GM12878 (cell line): ENCODE results near the gene ZNF646. TPM values are rescaled to one million over a fixed set of nuclear protein-coding genes. Genes with fewer than 3 reads are reported as not detected.

ENCODE experiments used
- BACH1 ChIP-seq: fragments of 450-650 bp; IDR thresholded peaks from 2 replicates; pipeline ENCODE4 v1.6.1; 2017; ENCODE audit warnings: mild to moderate bottlenecking, borderline replicate concordance
- BMI1 ChIP-seq: fragments of 450-650 bp; IDR thresholded peaks from 2 replicates; pipeline ENCODE4 v1.6.1; 2016; ENCODE audit warnings: mild to moderate bottlenecking, moderate library complexity, borderline replicate concordance
- CBFB ChIP-seq: IDR thresholded peaks from 2 replicates; pipeline ENCODE4 v1.6.1; 2016; ENCODE audit warnings: antibody characterized with exemption, low read depth
- CHD2 ChIP-seq: IDR thresholded peaks from 2 replicates; pipeline ENCODE4 v1.6.1; 2011; ENCODE audit warnings: low read depth, low read length, improper control_type of control experiment, borderline replicate concordance
- EP300 ChIP-seq, 2 experiments: fragments of 150-350 bp in 1 of 2; IDR thresholded peaks; 2 replicates each; pipeline ENCODE4 v1.6.1; 2011 to 2012; ENCODE audit warnings: low read depth in 2 of 2, low read length in 2 of 2, borderline replicate concordance in 1 of 2, improper control_type of control experiment in 1 of 2, inconsistent platforms in 1 of 2; ENCODE audit not compliant: control insufficient read depth in 1 of 2
- HDAC6 ChIP-seq: fragments of 200-600 bp; sonication (generic); IDR thresholded peaks from one replicate; pipeline ENCODE4 v1.8.0; 2017; ENCODE audit warnings: antibody characterized with exemption; ENCODE audit not compliant: unreplicated experiment
- LARP7 ChIP-seq: fragments of 450-650 bp; IDR thresholded peaks from 2 replicates; pipeline ENCODE4 v1.6.1; 2017; ENCODE audit warnings: mild to moderate bottlenecking
- NRF1 ChIP-seq: conservative IDR thresholded peaks from 2 replicates; pipeline ENCODE4 v1.6.1; 2011; ENCODE audit warnings: mild to moderate bottlenecking, low read depth, low read length, improper control_type of control experiment
- PAX8 ChIP-seq: fragments of 450-650 bp; IDR thresholded peaks from 2 replicates; pipeline ENCODE4 v1.6.1; 2017; ENCODE audit warnings: mild to moderate bottlenecking, moderate library complexity
- POLR2A ChIP-seq: IDR thresholded peaks from 2 replicates; pipeline ENCODE4 v1.6.1; 2011; ENCODE audit warnings: low read depth, mild to moderate bottlenecking, low read length
- POLR2AphosphoS2 ChIP-seq: IDR thresholded peaks from 2 replicates; pipeline ENCODE4 v1.6.1; 2011; ENCODE audit warnings: low read depth, mild to moderate bottlenecking, low read length, improper control_type of control experiment, moderate library complexity
- SMAD5 ChIP-seq: IDR thresholded peaks from 2 replicates; pipeline ENCODE4 v1.6.1; 2016; ENCODE audit warnings: antibody characterized with exemption, low read depth
- SREBF1 ChIP-seq: IDR thresholded peaks from 2 replicates; pipeline ENCODE4 v1.6.1; 2012; ENCODE audit warnings: mild to moderate bottlenecking, low read length
- SRF ChIP-seq, 2 experiments: IDR thresholded peaks; 2 replicates each; pipeline ENCODE4 v1.6.1; 2011; ENCODE audit warnings: low read depth in 2 of 2, low read length in 2 of 2, mild to moderate bottlenecking in 1 of 2, moderate library complexity in 1 of 2
- TCF7 ChIP-seq: IDR thresholded peaks from 2 replicates; pipeline ENCODE4 v1.6.1; 2014; ENCODE audit warnings: antibody characterized with exemption, borderline replicate concordance
- ZNF274 ChIP-seq: IDR thresholded peaks from one replicate; pipeline ENCODE4 v1.8.0; 2011; ENCODE audit not compliant: insufficient read length, insufficient read depth
- ZNF384 ChIP-seq: IDR thresholded peaks from 2 replicates; pipeline ENCODE4 v1.6.1; 2012; ENCODE audit warnings: low read depth, mild to moderate bottlenecking, low read length, improper control_type of control experiment, borderline replicate concordance
- ZSCAN29 ChIP-seq: fragments of 450-650 bp; IDR thresholded peaks from 2 replicates; pipeline ENCODE4 v1.6.1; 2017; ENCODE audit warnings: mild to moderate bottlenecking, moderate library complexity
- polyA plus RNA-seq, 11 experiments: library from polyadenylated mRNA; depleted of rRNA in 4 of 11; unstranded in 6 of 11; stranded (reverse) in 5 of 11; fragments of >200 nt; fragmentation: Nextera tagmentation in 4 of 11; fragmentation: Illumina TruSeq in 1 of 11; extraction: Ambion mirVana in 4 of 11; extraction: Trizol in 1 of 11; gene quantifications; 1 replicate in 1 of 11; 2 replicates in 10 of 11; pipeline versions ENCODE4 v1.2.1 to v1.2.3, GENCODE V29; 2011 to 2016; ENCODE audit warnings: inconsistent platforms in 2 of 11, missing spikeins in 2 of 11, low read depth in 1 of 11
- total RNA-seq, 4 experiments: library from RNA; depleted of rRNA in 3 of 4; stranded (reverse); fragments of >200 nt in 3 of 4; fragmentation: Illumina TruSeq in 1 of 4; extraction: Trizol in 1 of 4; gene quantifications; 2 replicates each; pipeline versions ENCODE4 v1.2.1 to v1.2.3, GENCODE V29; 2013 to 2021
- TF ChIP-seq, protein P1 (sequence below): fragments of 450-650 bp; formaldehyde crosslinking; IDR thresholded peaks from 2 replicates; pipeline ENCODE4 v1.4.0; 2022; ENCODE audit warnings: mild to moderate bottlenecking, moderate library complexity
- TF ChIP-seq, protein P2 (sequence below): IDR thresholded peaks from 2 replicates; pipeline ENCODE4 v1.6.1; 2011; ENCODE audit warnings: mild to moderate bottlenecking, low read depth, low read length, moderate library complexity; ENCODE audit not compliant: insufficient replicate concordance
- TF ChIP-seq, protein P3 (sequence below): fragments of 450-650 bp; conservative IDR thresholded peaks from 2 replicates; pipeline ENCODE4 v1.6.1; 2017; ENCODE audit warnings: mild to moderate bottlenecking, moderate library complexity
- TF ChIP-seq, protein P4 (sequence below), 3 experiments: IDR thresholded peaks in 2 of 3; conservative IDR thresholded peaks in 1 of 3; 2 replicates each; pipeline ENCODE4 v1.5.1; 2011; ENCODE audit warnings: low read depth in 3 of 3, low read length in 3 of 3, mild to moderate bottlenecking in 3 of 3, control low read depth in 2 of 3, moderate library complexity in 2 of 3, inconsistent platforms in 1 of 3, mixed read lengths in 1 of 3; ENCODE audit not compliant: control insufficient read depth in 2 of 3, insufficient read depth in 1 of 3; ENCODE audit errors: extremely low read depth in 1 of 3

The ZNF646 gene
- total and polyA plus RNA-seq, 10 of the 15 experiments (the other 5 are each of a cell fraction or from before 2014, with no cell fraction given) = 0.10 to 21.8 (median 6.4) TPM

DNA sequence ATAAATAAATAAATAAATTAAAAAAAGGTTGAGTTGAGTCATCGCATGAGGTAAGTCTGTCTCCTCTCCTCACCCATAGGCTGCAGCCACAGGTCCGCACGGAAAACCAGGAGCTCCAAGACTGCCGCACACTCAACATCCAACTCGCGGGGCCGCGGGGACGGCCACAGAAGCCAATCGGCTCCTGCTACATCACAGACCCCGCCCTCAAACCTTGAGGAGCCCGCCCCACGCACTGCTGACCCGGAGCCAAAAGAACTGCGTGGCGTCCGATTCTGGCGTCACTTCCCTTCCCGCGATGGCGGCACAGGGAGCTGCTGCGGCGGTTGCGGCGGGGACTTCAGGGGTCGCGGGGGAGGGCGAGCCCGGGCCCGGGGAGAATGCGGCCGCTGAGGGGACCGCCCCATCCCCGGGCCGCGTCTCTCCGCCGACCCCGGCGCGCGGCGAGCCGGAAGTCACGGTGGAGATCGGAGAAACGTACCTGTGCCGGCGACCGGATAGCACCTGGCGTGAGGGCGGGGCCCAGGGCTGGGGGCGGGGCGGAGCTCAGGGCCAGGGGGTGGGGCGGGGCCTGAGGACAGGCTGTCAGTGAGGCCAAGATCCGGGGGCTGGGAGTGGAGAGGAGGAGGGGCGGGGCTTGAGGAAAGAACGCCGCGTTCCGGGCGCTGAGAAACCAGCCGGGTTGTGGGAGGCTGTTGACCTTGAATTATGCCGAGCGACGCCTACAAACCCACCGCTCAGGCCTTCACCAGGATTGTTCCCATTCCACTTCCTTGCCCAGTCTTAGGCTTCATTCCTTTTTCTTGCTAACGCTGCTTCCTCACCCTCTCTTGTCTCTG is 43.4 kb downstream of the ZNF646 start, which contains the start of gene KAT8 (continued):
- TF ChIP-seq, protein P1, sequence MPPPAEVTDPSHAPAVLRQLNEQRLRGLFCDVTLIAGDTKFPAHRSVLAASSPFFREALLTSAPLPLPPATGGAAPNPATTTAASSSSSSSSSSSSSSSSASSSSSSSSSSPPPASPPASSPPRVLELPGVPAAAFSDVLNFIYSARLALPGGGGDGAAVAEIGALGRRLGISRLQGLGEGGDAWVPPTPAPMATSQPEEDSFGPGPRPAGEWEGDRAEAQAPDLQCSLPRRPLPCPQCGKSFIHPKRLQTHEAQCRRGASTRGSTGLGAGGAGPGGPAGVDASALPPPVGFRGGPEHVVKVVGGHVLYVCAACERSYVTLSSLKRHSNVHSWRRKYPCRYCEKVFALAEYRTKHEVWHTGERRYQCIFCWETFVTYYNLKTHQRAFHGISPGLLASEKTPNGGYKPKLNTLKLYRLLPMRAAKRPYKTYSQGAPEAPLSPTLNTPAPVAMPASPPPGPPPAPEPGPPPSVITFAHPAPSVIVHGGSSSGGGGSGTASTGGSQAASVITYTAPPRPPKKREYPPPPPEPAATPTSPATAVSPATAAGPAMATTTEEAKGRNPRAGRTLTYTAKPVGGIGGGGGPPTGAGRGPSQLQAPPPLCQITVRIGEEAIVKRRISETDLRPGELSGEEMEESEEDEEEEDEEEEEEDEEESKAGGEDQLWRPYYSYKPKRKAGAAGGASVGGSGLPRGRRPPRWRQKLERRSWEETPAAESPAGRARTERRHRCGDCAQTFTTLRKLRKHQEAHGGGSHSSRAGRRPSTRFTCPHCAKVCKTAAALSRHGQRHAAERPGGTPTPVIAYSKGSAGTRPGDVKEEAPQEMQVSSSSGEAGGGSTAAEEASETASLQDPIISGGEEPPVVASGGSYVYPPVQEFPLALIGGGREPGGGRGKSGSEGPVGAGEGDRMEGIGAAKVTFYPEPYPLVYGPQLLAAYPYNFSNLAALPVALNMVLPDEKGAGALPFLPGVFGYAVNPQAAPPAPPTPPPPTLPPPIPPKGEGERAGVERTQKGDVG (CRISPR knock-in tag) = no peak
- TF ChIP-seq ZNF274 = no peak
- TF ChIP-seq LARP7 = peak; percentile 67
- TF ChIP-seq HDAC6 = no peak
- TF ChIP-seq ZNF384 = no peak
- TF ChIP-seq TCF7 = no peak
- TF ChIP-seq, protein P2, sequence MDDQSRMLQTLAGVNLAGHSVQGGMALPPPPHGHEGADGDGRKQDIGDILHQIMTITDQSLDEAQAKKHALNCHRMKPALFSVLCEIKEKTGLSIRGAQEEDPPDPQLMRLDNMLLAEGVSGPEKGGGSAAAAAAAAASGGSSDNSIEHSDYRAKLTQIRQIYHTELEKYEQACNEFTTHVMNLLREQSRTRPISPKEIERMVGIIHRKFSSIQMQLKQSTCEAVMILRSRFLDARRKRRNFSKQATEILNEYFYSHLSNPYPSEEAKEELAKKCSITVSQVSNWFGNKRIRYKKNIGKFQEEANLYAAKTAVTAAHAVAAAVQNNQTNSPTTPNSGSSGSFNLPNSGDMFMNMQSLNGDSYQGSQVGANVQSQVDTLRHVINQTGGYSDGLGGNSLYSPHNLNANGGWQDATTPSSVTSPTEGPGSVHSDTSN = peak; percentile 33
- TF ChIP-seq, protein P3, sequence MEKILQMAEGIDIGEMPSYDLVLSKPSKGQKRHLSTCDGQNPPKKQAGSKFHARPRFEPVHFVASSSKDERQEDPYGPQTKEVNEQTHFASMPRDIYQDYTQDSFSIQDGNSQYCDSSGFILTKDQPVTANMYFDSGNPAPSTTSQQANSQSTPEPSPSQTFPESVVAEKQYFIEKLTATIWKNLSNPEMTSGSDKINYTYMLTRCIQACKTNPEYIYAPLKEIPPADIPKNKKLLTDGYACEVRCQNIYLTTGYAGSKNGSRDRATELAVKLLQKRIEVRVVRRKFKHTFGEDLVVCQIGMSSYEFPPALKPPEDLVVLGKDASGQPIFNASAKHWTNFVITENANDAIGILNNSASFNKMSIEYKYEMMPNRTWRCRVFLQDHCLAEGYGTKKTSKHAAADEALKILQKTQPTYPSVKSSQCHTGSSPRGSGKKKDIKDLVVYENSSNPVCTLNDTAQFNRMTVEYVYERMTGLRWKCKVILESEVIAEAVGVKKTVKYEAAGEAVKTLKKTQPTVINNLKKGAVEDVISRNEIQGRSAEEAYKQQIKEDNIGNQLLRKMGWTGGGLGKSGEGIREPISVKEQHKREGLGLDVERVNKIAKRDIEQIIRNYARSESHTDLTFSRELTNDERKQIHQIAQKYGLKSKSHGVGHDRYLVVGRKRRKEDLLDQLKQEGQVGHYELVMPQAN = 0 out of 2 replicates have a peak, but pooled peaks have one; percentile 47
- TF ChIP-seq BMI1 = no peak
- TF ChIP-seq, protein P4, sequence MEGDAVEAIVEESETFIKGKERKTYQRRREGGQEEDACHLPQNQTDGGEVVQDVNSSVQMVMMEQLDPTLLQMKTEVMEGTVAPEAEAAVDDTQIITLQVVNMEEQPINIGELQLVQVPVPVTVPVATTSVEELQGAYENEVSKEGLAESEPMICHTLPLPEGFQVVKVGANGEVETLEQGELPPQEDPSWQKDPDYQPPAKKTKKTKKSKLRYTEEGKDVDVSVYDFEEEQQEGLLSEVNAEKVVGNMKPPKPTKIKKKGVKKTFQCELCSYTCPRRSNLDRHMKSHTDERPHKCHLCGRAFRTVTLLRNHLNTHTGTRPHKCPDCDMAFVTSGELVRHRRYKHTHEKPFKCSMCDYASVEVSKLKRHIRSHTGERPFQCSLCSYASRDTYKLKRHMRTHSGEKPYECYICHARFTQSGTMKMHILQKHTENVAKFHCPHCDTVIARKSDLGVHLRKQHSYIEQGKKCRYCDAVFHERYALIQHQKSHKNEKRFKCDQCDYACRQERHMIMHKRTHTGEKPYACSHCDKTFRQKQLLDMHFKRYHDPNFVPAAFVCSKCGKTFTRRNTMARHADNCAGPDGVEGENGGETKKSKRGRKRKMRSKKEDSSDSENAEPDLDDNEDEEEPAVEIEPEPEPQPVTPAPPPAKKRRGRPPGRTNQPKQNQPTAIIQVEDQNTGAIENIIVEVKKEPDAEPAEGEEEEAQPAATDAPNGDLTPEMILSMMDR (IDR thresholded peaks at IDR 0.05 in 2 of 3, conservative IDR thresholded peaks at IDR 0.05 in 1 of 3; ENCODE audit: control insufficient read depth in 2 of 3, extremely low read depth in 1 of 3, insufficient read depth in 1 of 3, low read depth in 3 of 3, low read length in 3 of 3) = no peak
- peak; percentile 86 for TF ChIP-seq BACH1
- peak; percentile 77 for TF ChIP-seq SREBF1
- no peak for TF ChIP-seq CBFB
- no peak for TF ChIP-seq PAX8
- peak; percentile 85 for TF ChIP-seq SMAD5
- TF ChIP-seq ZSCAN29 = no peak
- peak; percentile 96 for TF ChIP-seq POLR2A
- peak in 1 of 2 experiments; percentile 46; a peak in 1 of 4 replicates for TF ChIP-seq SRF (IDR thresholded peaks at IDR 0.05; ENCODE audit: low read depth in 2 of 2, low read length in 2 of 2)
- peak; percentile 68; the same call in 1 of the 2 replicates for TF ChIP-seq CHD2
- peak; percentile 91 for TF ChIP-seq POLR2AphosphoS2
- TF ChIP-seq NRF1 = no peak
- TF ChIP-seq EP300 (IDR thresholded peaks at IDR 0.05; ENCODE audit: borderline replicate concordance in 1 of 2, control insufficient read depth in 1 of 2, low read depth in 2 of 2, low read length in 2 of 2) = no peak
